Choroid plexus epithelial cell (primary cell): Measurements from ENCODE around the gene SMIM15.
A peak's percentile ranks its signal among the peaks of the same experiment; 100 is the strongest.

ENCODE experiments used
- DNase-seq: peaks from one replicate; pipeline ENCODE4 v3.0.0-alpha.2; 2010; ENCODE audit warnings: low read depth
- H3K4me3 ChIP-seq: 2 replicates; pipeline ENCODE4 v1.5.1; 2011; ENCODE audit warnings: low read depth, mild to moderate bottlenecking, control low read depth, low read length, moderate library complexity
- TF ChIP-seq, protein P1 (sequence below): conservative IDR thresholded peaks from 2 replicates; pipeline ENCODE4 v1.5.1; 2011; ENCODE audit warnings: low read depth, mild to moderate bottlenecking, control low read depth, inconsistent platforms, low read length, moderate library complexity

Gene SMIM15

DNA sequence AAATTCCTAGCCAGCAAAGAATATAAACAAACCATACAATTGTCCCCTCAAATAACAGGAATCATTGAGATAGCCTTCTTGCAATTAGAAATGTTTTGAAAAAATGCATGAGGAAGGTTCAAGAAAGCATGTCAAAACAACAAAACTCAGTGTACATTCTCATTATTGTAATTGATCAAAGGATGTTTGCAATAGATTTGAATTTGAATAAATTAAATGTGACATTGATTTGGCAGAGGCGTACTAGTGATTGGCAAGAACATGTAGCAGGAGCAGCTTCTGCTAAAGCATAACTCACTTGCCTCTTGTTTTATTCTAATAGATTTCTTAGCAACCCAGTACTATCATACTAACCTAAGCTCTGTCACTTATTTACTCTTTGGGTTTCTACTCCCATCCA lies 19.9 kb downstream of the SMIM15 start:
- TF ChIP-seq, protein P1, sequence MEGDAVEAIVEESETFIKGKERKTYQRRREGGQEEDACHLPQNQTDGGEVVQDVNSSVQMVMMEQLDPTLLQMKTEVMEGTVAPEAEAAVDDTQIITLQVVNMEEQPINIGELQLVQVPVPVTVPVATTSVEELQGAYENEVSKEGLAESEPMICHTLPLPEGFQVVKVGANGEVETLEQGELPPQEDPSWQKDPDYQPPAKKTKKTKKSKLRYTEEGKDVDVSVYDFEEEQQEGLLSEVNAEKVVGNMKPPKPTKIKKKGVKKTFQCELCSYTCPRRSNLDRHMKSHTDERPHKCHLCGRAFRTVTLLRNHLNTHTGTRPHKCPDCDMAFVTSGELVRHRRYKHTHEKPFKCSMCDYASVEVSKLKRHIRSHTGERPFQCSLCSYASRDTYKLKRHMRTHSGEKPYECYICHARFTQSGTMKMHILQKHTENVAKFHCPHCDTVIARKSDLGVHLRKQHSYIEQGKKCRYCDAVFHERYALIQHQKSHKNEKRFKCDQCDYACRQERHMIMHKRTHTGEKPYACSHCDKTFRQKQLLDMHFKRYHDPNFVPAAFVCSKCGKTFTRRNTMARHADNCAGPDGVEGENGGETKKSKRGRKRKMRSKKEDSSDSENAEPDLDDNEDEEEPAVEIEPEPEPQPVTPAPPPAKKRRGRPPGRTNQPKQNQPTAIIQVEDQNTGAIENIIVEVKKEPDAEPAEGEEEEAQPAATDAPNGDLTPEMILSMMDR: no peak
- no peak overlapping the region for H3K4me3 ChIP-seq
- no peak for DNase-seq

DNA sequence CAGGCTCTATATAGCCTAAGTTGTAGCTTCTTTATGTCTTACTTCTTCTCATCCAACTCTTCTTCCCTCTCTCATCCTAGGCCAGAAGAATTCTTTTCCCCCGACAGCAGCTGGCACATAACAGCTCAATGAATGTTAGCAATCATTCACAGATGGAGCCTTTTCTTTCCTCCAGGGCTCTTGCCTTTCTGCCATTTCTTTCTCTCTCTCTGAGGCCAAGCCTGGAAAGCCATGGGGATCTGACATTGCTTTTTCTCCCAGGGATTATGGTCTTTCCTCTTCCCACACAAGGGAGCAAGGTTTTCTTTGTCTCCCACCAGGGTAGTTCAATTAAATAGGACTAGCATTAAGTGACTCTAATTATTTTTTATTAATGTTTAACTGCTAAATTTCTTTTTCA lies 20.5 kb downstream of the SMIM15 start:
- H3K4me3 ChIP-seq: no peak overlapping the region
- DNase-seq: no peak
- TF ChIP-seq, protein P1: no peak

DNA sequence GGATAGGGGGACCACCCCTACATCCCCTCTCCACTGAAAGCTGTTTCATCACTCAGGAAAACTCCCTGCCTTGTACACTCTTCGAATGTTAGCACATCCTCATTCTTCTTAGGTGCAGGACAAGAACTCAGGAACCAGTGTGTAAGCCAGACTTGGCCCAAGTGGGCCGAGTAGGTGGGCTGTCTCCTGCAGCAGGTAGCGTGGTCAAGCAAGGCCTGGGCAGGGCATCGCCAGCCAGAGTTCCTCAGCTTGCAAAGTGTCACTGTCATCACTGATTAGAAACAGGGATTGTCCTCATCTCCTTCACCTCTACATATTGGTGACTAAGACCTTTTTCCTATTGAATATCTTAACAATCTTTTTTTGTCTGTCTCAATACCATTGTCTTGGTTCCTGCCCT lies 22.3 kb downstream of the SMIM15 start:
- H3K4me3 ChIP-seq: no peak overlapping the region
- DNase-seq: no peak
- TF ChIP-seq, protein P1: no peak

GRCh38 chr5:61139094-61139873 lies 23.0 kb downstream of the SMIM15 start:
- no peak overlapping the region for H3K4me3 ChIP-seq
- DNase-seq: peak; percentile 47
- TF ChIP-seq, protein P1: peak; percentile 65

DNA sequence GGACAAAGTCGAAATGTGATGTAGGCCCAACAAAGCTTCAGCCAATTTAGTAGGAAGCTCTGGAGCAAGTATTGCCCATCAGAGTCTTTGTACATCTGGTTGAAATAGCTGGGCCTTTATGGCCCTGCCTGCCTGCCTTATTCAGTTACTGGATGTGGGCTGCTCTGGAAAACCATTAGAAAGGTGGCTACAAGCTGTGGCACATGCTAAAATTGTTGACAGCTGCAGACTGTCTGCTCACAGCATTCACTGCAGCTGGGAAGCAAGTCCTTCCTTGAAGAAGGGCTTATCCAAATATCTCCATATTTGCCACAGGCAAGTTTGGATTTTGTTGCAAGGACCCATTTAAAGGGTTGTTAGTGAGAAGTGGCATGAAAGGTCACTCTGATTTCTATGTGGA lies 24.4 kb downstream of the SMIM15 start:
- H3K4me3 ChIP-seq: no peak overlapping the region
- TF ChIP-seq, protein P1: no peak
- DNase-seq: no peak

DNA sequence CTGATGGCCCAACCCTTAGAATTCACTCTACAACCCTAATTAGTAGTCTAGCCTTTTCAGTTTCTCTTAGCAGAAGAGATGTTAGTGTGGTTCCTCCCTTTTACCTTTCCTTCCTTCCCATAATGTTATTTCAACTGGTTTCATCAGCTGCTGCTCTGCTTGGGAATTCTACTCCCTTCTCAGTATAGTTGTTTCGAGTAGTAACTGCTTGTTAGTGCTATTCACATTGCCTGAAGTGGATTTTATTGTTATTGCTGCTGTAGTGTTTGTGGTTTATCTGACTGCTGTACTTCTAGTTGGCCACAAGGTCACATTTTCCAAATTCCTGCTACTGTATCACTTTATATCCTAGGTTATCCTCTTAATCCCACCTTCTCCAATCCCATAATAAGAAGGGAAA lies 29.7 kb downstream of the SMIM15 start:
- DNase-seq: peak; percentile 62
- TF ChIP-seq, protein P1: no peak
- no peak overlapping the region for H3K4me3 ChIP-seq

DNA sequence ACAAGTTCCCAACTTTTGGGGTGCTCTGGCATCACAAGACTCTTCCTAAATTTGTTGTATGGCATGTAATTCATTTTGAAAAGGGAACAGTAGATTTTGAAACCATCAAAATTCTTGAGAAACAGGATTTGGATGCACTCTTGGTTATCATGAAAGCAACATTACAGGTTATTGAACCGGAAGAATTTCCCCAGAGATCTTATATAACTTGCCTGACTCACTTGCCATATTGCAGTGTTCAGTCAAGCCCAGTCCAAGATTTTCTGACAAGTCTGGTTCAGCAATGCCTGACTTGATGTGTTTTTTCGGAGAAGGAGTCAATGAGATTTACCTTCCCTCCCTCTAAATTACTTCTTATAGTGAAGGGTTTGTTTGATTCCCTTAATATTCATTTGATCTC lies 32.0 kb downstream of the SMIM15 start:
- TF ChIP-seq, protein P1: no peak
- DNase-seq: no peak
- H3K4me3 ChIP-seq: no peak overlapping the region
